ENCODE results near the gene MBD2.

The MBD2 gene

GRCh38 chr18:54202851-54203250 lies 21.6 kb downstream of the MBD2 start:
- Histone ChIP-seq H3K79me2 (ENCODE audit: control insufficient read depth, insufficient read depth, low read length, poor library complexity) (peaks cover 3% of the 10 kb centered on the region), H2BK5ac (ENCODE audit: low read depth, low read length, poor library complexity) (no peak overlapping the region), H3K9me3 (ENCODE audit: insufficient read depth, low read depth, low read length) (no peaks in the 10 kb centered on the region), H2BK12ac (ENCODE audit: low read length) (no peak overlapping the region), H3K79me1 (ENCODE audit: low read length) (no peaks in the 10 kb centered on the region), H2AK5ac (ENCODE audit: low read length) (no peak overlapping the region), H3K4me1 (ENCODE audit: control insufficient read depth in 1 of 2, insufficient read depth in 2 of 2, low read length in 2 of 2) (peaks cover 3% of the 10 kb centered on the region in 2 experiments), H3K36me3 (ENCODE audit: control insufficient read depth in 1 of 2, insufficient read depth in 2 of 2, low read length in 2 of 2) (peaks cover 7 to 8% of the 10 kb centered on the region in 2 experiments), H3K4ac (ENCODE audit: low read depth, low read length) (no peak overlapping the region), H3K4me3 (ENCODE audit: low read depth, low read length) (no peak overlapping the region), H3K23ac (ENCODE audit: low read length) (no peak overlapping the region), H3K4me2 (ENCODE audit: low read length) (no peak overlapping the region), H3K14ac (ENCODE audit: low read length) (no peak overlapping the region), H3K27me3 (ENCODE audit: insufficient read depth, low read length) (no peaks in the 10 kb centered on the region), H3K9ac (ENCODE audit: low read length) (no peak overlapping the region), H4K12ac (ENCODE audit: low read depth, low read length) (no peak overlapping the region), H3K27ac (ENCODE audit: low read depth, low read length) (no peak overlapping the region), H2BK120ac (ENCODE audit: insufficient read depth, low read length, poor library complexity) (no peak overlapping the region), H4K8ac (ENCODE audit: low read depth, low read length) (no peak overlapping the region), H3K18ac (ENCODE audit: low read length) (no peak overlapping the region), H2AFZ (ENCODE audit: insufficient read depth, low read length, poor library complexity) (no peak overlapping the region), H4K91ac (ENCODE audit: low read depth, low read length) (no peak overlapping the region)
- DNase-seq = no peak
- no CpG with 5 or more reads among the region's 4 CpGs for WGBS (ENCODE audit: extremely low coverage, insufficient coverage, insufficient read length)

GRCh38 chr18:54197747-54198411 lies 26.6 kb downstream of the MBD2 start:
- Histone ChIP-seq H2BK120ac (ENCODE audit: insufficient read depth, low read length, poor library complexity) (no peak overlapping the region), H3K18ac (ENCODE audit: low read length) (no peak overlapping the region), H4K91ac (ENCODE audit: low read depth, low read length) (no peak overlapping the region), H4K8ac (ENCODE audit: low read depth, low read length) (no peak overlapping the region), H3K4me1 (ENCODE audit: control insufficient read depth in 1 of 2, insufficient read depth in 2 of 2, low read length in 2 of 2) (no peaks in the 10 kb centered on the region), H3K36me3 (ENCODE audit: control insufficient read depth in 1 of 2, insufficient read depth in 2 of 2, low read length in 2 of 2) (peaks cover 6 to 7% of the 10 kb centered on the region in 2 experiments), H3K4me2 (ENCODE audit: low read length) (no peak overlapping the region), H3K23ac (ENCODE audit: low read length) (no peak overlapping the region), H3K79me2 (ENCODE audit: control insufficient read depth, insufficient read depth, low read length, poor library complexity) (no peaks in the 10 kb centered on the region), H3K4me3 (ENCODE audit: low read depth, low read length) (no peak overlapping the region), H3K27me3 (ENCODE audit: insufficient read depth, low read length) (no peaks in the 10 kb centered on the region), H2BK12ac (ENCODE audit: low read length) (no peak overlapping the region), H2AK5ac (ENCODE audit: low read length) (no peak overlapping the region), H2AFZ (ENCODE audit: insufficient read depth, low read length, poor library complexity) (no peak overlapping the region), H3K79me1 (ENCODE audit: low read length) (no peaks in the 10 kb centered on the region), H3K9me3 (ENCODE audit: insufficient read depth, low read depth, low read length) (no peaks in the 10 kb centered on the region), H3K27ac (ENCODE audit: low read depth, low read length) (no peak overlapping the region), H3K9ac (ENCODE audit: low read length) (no peak overlapping the region), H3K4ac (ENCODE audit: low read depth, low read length) (no peak overlapping the region), H2BK5ac (ENCODE audit: low read depth, low read length, poor library complexity) (no peak overlapping the region), H4K12ac (ENCODE audit: low read depth, low read length) (no peak overlapping the region), H3K14ac (ENCODE audit: low read length) (no peak overlapping the region)
- no CpG with 5 or more reads among the region's 3 CpGs for WGBS (ENCODE audit: extremely low coverage, insufficient coverage, insufficient read length)
- DNase-seq = no peak

- peaks cover 5 to 9% of the 10 kb centered on the region in 2 experiments for H3K4me1 ChIP-seq (ENCODE audit: control insufficient read depth in 1 of 2, insufficient read depth in 2 of 2, low read length in 2 of 2)
- no peak overlapping the region for H2BK12ac ChIP-seq (ENCODE audit: low read length)
- H3K18ac ChIP-seq (ENCODE audit: low read length) = no peak overlapping the region
- H3K27ac ChIP-seq (ENCODE audit: low read depth, low read length) = no peak overlapping the region
- no peaks in the 10 kb centered on the region for H3K27me3 ChIP-seq (ENCODE audit: insufficient read depth, low read length)
- no peak overlapping the region for H3K4ac ChIP-seq (ENCODE audit: low read depth, low read length)
- no peak overlapping the region for H2BK5ac ChIP-seq (ENCODE audit: low read depth, low read length, poor library complexity)
- H3K9me3 ChIP-seq (ENCODE audit: insufficient read depth, low read depth, low read length) = no peaks in the 10 kb centered on the region
- no peak overlapping the region for H3K23ac ChIP-seq (ENCODE audit: low read length)
- WGBS (ENCODE audit: extremely low coverage, insufficient coverage, insufficient read length) = no CpG with 5 or more reads among the region's 2 CpGs
- H3K9ac ChIP-seq (ENCODE audit: low read length) = no peak overlapping the region
- no peaks in the 10 kb centered on the region for H3K79me2 ChIP-seq (ENCODE audit: control insufficient read depth, insufficient read depth, low read length, poor library complexity)
- H2AK5ac ChIP-seq (ENCODE audit: low read length) = no peak overlapping the region
- H3K4me3 ChIP-seq (ENCODE audit: low read depth, low read length) = no peak overlapping the region
- H3K14ac ChIP-seq (ENCODE audit: low read length) = no peak overlapping the region
- H4K91ac ChIP-seq (ENCODE audit: low read depth, low read length) = no peak overlapping the region
- H2AFZ ChIP-seq (ENCODE audit: insufficient read depth, low read length, poor library complexity) = no peak overlapping the region
- peaks cover 2 to 6% of the 10 kb centered on the region in 2 experiments for H3K36me3 ChIP-seq (ENCODE audit: control insufficient read depth in 1 of 2, insufficient read depth in 2 of 2, low read length in 2 of 2)
- H4K12ac ChIP-seq (ENCODE audit: low read depth, low read length) = no peak overlapping the region
- no peak for DNase-seq
- H2BK120ac ChIP-seq (ENCODE audit: insufficient read depth, low read length, poor library complexity) = no peak overlapping the region
- H3K4me2 ChIP-seq (ENCODE audit: low read length) = no peak overlapping the region
- peaks cover 5% of the 10 kb centered on the region for H3K79me1 ChIP-seq (ENCODE audit: low read length)
- no peak overlapping the region for H4K8ac ChIP-seq (ENCODE audit: low read depth, low read length)
These were observed 30.7 kb downstream of the MBD2 start for GRCh38 chr18:54193786-54194185.

GRCh38 chr18:54192900-54193299 lies 31.6 kb downstream of the MBD2 start:
- no peak overlapping the region for H3K14ac ChIP-seq (ENCODE audit: low read length)
- H3K4ac ChIP-seq (ENCODE audit: low read depth, low read length) = no peak overlapping the region
- H3K9me3 ChIP-seq (ENCODE audit: insufficient read depth, low read depth, low read length) = no peaks in the 10 kb centered on the region
- H4K12ac ChIP-seq (ENCODE audit: low read depth, low read length) = no peak overlapping the region
- no peak overlapping the region for H4K8ac ChIP-seq (ENCODE audit: low read depth, low read length)
- no peak overlapping the region for H3K23ac ChIP-seq (ENCODE audit: low read length)
- no peak overlapping the region for H2AK5ac ChIP-seq (ENCODE audit: low read length)
- no peak overlapping the region for H3K18ac ChIP-seq (ENCODE audit: low read length)
- H3K79me1 ChIP-seq (ENCODE audit: low read length) = peaks cover 5% of the 10 kb centered on the region
- H2BK12ac ChIP-seq (ENCODE audit: low read length) = no peak overlapping the region
- no peak overlapping the region for H2BK5ac ChIP-seq (ENCODE audit: low read depth, low read length, poor library complexity)
- H3K4me2 ChIP-seq (ENCODE audit: low read length) = no peak overlapping the region
- no peak overlapping the region for H2BK120ac ChIP-seq (ENCODE audit: insufficient read depth, low read length, poor library complexity)
- H3K9ac ChIP-seq (ENCODE audit: low read length) = no peak overlapping the region
- DNase-seq = peak; percentile 25 to 77
- H2AFZ ChIP-seq (ENCODE audit: insufficient read depth, low read length, poor library complexity) = no peak overlapping the region
- H3K79me2 ChIP-seq (ENCODE audit: control insufficient read depth, insufficient read depth, low read length, poor library complexity) = no peaks in the 10 kb centered on the region
- no peak overlapping the region for H4K91ac ChIP-seq (ENCODE audit: low read depth, low read length)
- H3K27me3 ChIP-seq (ENCODE audit: insufficient read depth, low read length) = no peaks in the 10 kb centered on the region
- no peak overlapping the region for H3K4me3 ChIP-seq (ENCODE audit: low read depth, low read length)
- WGBS (ENCODE audit: extremely low coverage, insufficient coverage, insufficient read length) = no CpG with 5 or more reads among the region's 3 CpGs
- H3K27ac ChIP-seq (ENCODE audit: low read depth, low read length) = peak overlapping the region; percentile 10
- H3K4me1 ChIP-seq (ENCODE audit: control insufficient read depth in 1 of 2, insufficient read depth in 2 of 2, low read length in 2 of 2) = peaks cover 5 to 9% of the 10 kb centered on the region in 2 experiments
- peaks cover 2 to 3% of the 10 kb centered on the region in 2 experiments for H3K36me3 ChIP-seq (ENCODE audit: control insufficient read depth in 1 of 2, insufficient read depth in 2 of 2, low read length in 2 of 2)

Measured in trophoblast cell (in vitro differentiated cells and primary cell).